ENCODE results near the gene MAP7.

MAP7 gene

GRCh38 chr6:136370988-136371728 lies 179.1 kb downstream of the MAP7 start:
- DNase-seq, result no peak

GRCh38 chr6:136365776-136366354 lies 184.4 kb downstream of the MAP7 start:
- DNase-seq, result no peak

- DNase-seq, result no peak
These were observed 187.5 kb downstream of the MAP7 start for GRCh38 chr6:136362421-136363356.

GRCh38 chr6:136361787-136362186 lies 188.4 kb downstream of the MAP7 start:
- no peak for DNase-seq

- DNase-seq, result no peak
These were observed 189.4 kb downstream of the MAP7 start for GRCh38 chr6:136360783-136361182.

- DNase-seq, result no peak
These were observed 190.4 kb downstream of the MAP7 start for GRCh38 chr6:136359851-136360250.

GRCh38 chr6:136351518-136352110 lies 198.6 kb downstream of the MAP7 start:
- DNase-seq, result no peak

- no peak for DNase-seq
These were observed 199.3 kb downstream of the MAP7 start for GRCh38 chr6:136350914-136351313.

- no peak for DNase-seq
These were observed 202.4 kb downstream of the MAP7 start for GRCh38 chr6:136347847-136348246.

- DNase-seq, result no peak
These were observed 205.1 kb downstream of the MAP7 start for GRCh38 chr6:136345145-136345544.

GRCh38 chr6:136344420-136344819 lies 205.8 kb downstream of the MAP7 start:
- DNase-seq, result no peak

GRCh38 chr6:136343700-136344099 lies 206.5 kb downstream of the MAP7 start:
- no peak for DNase-seq

GRCh38 chr6:136343275-136343674 lies 206.9 kb downstream of the MAP7 start:
- DNase-seq, result no peak

- DNase-seq, result no peak
These were observed 208.3 kb downstream of the MAP7 start for GRCh38 chr6:136341967-136342366.

- DNase-seq, result no peak
These were observed 208.9 kb downstream of the MAP7 start for GRCh38 chr6:136341367-136341766.

- DNase-seq, result no peak
These were observed 211.7 kb downstream of the MAP7 start for GRCh38 chr6:136338486-136338885.

- DNase-seq, result no peak
These were observed 212.6 kb downstream of the MAP7 start for GRCh38 chr6:136337606-136338005.

- no peak for DNase-seq
These were observed 213.1 kb downstream of the MAP7 start for GRCh38 chr6:136337121-136337520.

GRCh38 chr6:136335736-136336363 lies 214.4 kb downstream of the MAP7 start:
- no peak for DNase-seq

GRCh38 chr6:136334853-136335252 lies 215.4 kb downstream of the MAP7 start:
- DNase-seq, result no peak

- DNase-seq, result no peak
These were observed 215.8 kb downstream of the MAP7 start for GRCh38 chr6:136334465-136334846.

GRCh38 chr6:136333824-136334464 lies 216.3 kb downstream of the MAP7 start:
- DNase-seq, result no peak

All from activated T-cell treated with anti-CD3 and anti-CD28 coated beads, Interleukin-2, amount 50 U/mL, for 1 hour (primary cell).